B cell (primary cell): ENCODE results near the gene DVL2. TPM values are rescaled to one million over a fixed set of nuclear protein-coding genes. Genes with fewer than 3 reads are reported as not detected.

Experiments used
- ATAC-seq: fragments of 200-7000 bp; cut with Tn5 transposase; one replicate; pipeline ENCODE4 v1.10.0; 2021; ENCODE audit warnings: low read depth, mild to moderate bottlenecking, moderate number of reproducible peaks, moderate library complexity
- CTCF ChIA-PET: fragments of 350-600 bp; sonication (Branson Sonifier 250); formaldehyde crosslinking; loops from one replicate; lab custom pipeline; 2021; ENCODE audit warnings: antibody characterized with exemption, inconsistent platforms; lab: Charles Lee
- POLR2A ChIA-PET: fragments of 350-600 bp; sonication (Branson Sonifier 250); formaldehyde crosslinking; loops from one replicate; lab custom pipeline; 2021; ENCODE audit warnings: antibody characterized with exemption; lab: Charles Lee
- DNase-seq: peaks from one replicate; pipeline ENCODE4 v3.0.0; 2013
- H2AFZ ChIP-seq: 2 replicates; pipeline ENCODE4 v1.6.1; 2012; ENCODE audit warnings: mild to moderate bottlenecking, low read depth, low read length; ENCODE audit not compliant: insufficient read depth, poor library complexity, severe bottlenecking
- H3K27ac ChIP-seq, 2 donors: 1 replicate in 1 of 2; 2 replicates in 1 of 2; pipeline ENCODE4 v1.5.1; 2012 to 2013; ENCODE audit warnings: low read length in 2 of 2, mild to moderate bottlenecking in 2 of 2, moderate library complexity in 1 of 2
- H3K27me3 ChIP-seq, 4 experiments: fragments of 200-600 bp in 1 of 4; sonication (generic) in 1 of 4; replicated peaks in 1 of 4; 1 replicate in 2 of 4; 2 replicates in 2 of 4; pipeline versions ENCODE4 v1.6.1 to v1.7.0; 2013 to 2016; ENCODE audit warnings: low read length in 3 of 4, mild to moderate bottlenecking in 2 of 4, mixed read lengths in 1 of 4, moderate library complexity in 1 of 4; ENCODE audit not compliant: insufficient read depth in 4 of 4, control insufficient read depth in 3 of 4; ENCODE audit errors: control extremely low read depth in 1 of 4
- H3K36me3 ChIP-seq, 2 experiments: replicated peaks in 1 of 2; 1 replicate in 1 of 2; 2 replicates in 1 of 2; pipeline versions ENCODE4 v1.6.1 to v1.7.1; 2013; ENCODE audit warnings: low read length in 1 of 2; ENCODE audit not compliant: insufficient read depth in 2 of 2, control insufficient read depth in 1 of 2; ENCODE audit errors: control extremely low read depth in 1 of 2, extremely low read depth in 1 of 2
- H3K4me1 ChIP-seq, 2 donors: fragments of 200-600 bp in 1 of 2; sonication (generic) in 1 of 2; 1 replicate in 1 of 2; 2 replicates in 1 of 2; pipeline versions ENCODE4 v1.5.1 to v1.6.1; 2013 to 2017; ENCODE audit warnings: low read length in 2 of 2; ENCODE audit not compliant: control insufficient read depth in 2 of 2, insufficient read depth in 2 of 2
- H3K4me2 ChIP-seq: replicated peaks from 2 replicates; pipeline ENCODE3; 2012; ENCODE audit warnings: mild to moderate bottlenecking, low read depth, low read length; ENCODE audit not compliant: poor library complexity, severe bottlenecking
- H3K4me3 ChIP-seq, 5 experiments: fragments of 200-600 bp in 1 of 5; sonication (generic) in 1 of 5; 1 replicate in 3 of 5; 2 replicates in 2 of 5; pipeline versions ENCODE4 v1.5.1 to v1.7.0; 2011 to 2016; ENCODE audit warnings: low read length in 4 of 5, mild to moderate bottlenecking in 4 of 5, low read depth in 2 of 5, control low read depth in 1 of 5, moderate library complexity in 1 of 5; ENCODE audit not compliant: insufficient read depth in 1 of 5; ENCODE audit errors: control extremely low read depth in 1 of 5, extremely low read depth in 1 of 5
- H3K79me2 ChIP-seq: fragments of 200-600 bp; sonication (generic); one replicate; pipeline ENCODE4 v1.6.0; 2016; ENCODE audit warnings: low read length; ENCODE audit not compliant: control insufficient read depth, insufficient read depth
- H3K9ac ChIP-seq: fragments of 200-600 bp; sonication (generic); 2 replicates; pipeline ENCODE4 v1.6.1; 2017; ENCODE audit warnings: mild to moderate bottlenecking, low read length, moderate library complexity
- H3K9me3 ChIP-seq, 3 donors: one replicate each; pipeline versions ENCODE4 v1.6.1 to v1.7.1; 2013; ENCODE audit warnings: low read length in 2 of 3; ENCODE audit not compliant: control insufficient read depth in 2 of 3, insufficient read depth in 1 of 3; ENCODE audit errors: control extremely low read depth in 1 of 3
- H4K20me1 ChIP-seq: 2 replicates; pipeline ENCODE4 v1.6.0; 2012; ENCODE audit warnings: mild to moderate bottlenecking, low read length; ENCODE audit not compliant: insufficient read depth, control insufficient read depth, poor library complexity, severe bottlenecking
- H3K27ac Mint-ChIP-seq: one replicate; pipeline ENCODE4 v1.8.0; 2021; ENCODE audit warnings: mixed read lengths
- H3K27me3 Mint-ChIP-seq: one replicate; pipeline ENCODE4 v1.8.0; 2021; ENCODE audit warnings: mixed read lengths
- H3K4me1 Mint-ChIP-seq: one replicate; pipeline ENCODE4 v1.8.0; 2021; ENCODE audit warnings: mixed read lengths
- H3K4me3 Mint-ChIP-seq: one replicate; pipeline ENCODE4 v1.8.0; 2021; ENCODE audit warnings: mixed read lengths
- H3K9me3 Mint-ChIP-seq: one replicate; pipeline ENCODE4 v1.8.0; 2022; ENCODE audit warnings: mixed read lengths; ENCODE audit not compliant: insufficient read depth
- EZH2 ChIP-seq: IDR thresholded peaks from 2 replicates; pipeline ENCODE4 v1.6.1; 2012; ENCODE audit warnings: borderline replicate concordance, low read depth, mild to moderate bottlenecking, moderate library complexity, low read length; ENCODE audit not compliant: insufficient read depth, poor library complexity, severe bottlenecking
- WGBS: methylation state at CpG from one replicate; pipeline ENCODE4 v1.1.5; 2013; ENCODE audit warnings: missing lambda C conversion rate; ENCODE audit not compliant: insufficient coverage; 5-methylcytosine and 5-hydroxymethylcytosine counted together
- intact Hi-C: fragments of 100-400 bp; cut with micrococcal nuclease; formaldehyde crosslinking; loops from one replicate; pipeline ENCODE4 v1.10.0; 2022
- polyA plus RNA-seq: library from polyadenylated mRNA; depleted of rRNA; stranded (reverse); fragments of >200 nt; gene quantifications from 2 replicates; pipeline ENCODE4 v1.2.3, GENCODE V29; 2012
- total RNA-seq, 2 donors: library from RNA; stranded (reverse); fragments of 120-200 nt in 1 of 2; gene quantifications; 1 replicate in 1 of 2; 2 replicates in 1 of 2; pipeline versions ENCODE4 v1.2.3 to v1.2.4, GENCODE V29; 2013 to 2022
- TF ChIP-seq, protein P1 (sequence below): fragments of 200-600 bp; IDR thresholded peaks from one replicate; pipeline ENCODE4 v1.8.0; 2022; ENCODE audit warnings: antibody characterized with exemption, mild to moderate bottlenecking

The DVL2 gene
- total and polyA plus RNA-seq, 2 donors (not counting 1 experiment from before 2014, with no cell fraction given), result 22.5 to 104 TPM

- Histone ChIP-seq H4K20me1 (no peaks in the 10 kb centered on the region), H3K79me2 (no peaks in the 10 kb centered on the region), H3K36me3 (no peaks in the 10 kb centered on the region), H3K4me2 (no peak overlapping the region), H2AFZ (no peak overlapping the region), H3K27me3 (peaks cover 0 to 4% (median 0%) of the 10 kb centered on the region in 4 experiments), H3K9ac (no peak overlapping the region), H3K4me1 (peaks cover 15 to 27% of the 10 kb centered on the region in 2 donors), H3K9me3 (no peaks in the 10 kb centered on the region), H3K27ac (no peak overlapping the region), H3K4me3 (no peak overlapping the region)
- no peak for ATAC-seq
- ChIA-PET CTCF (no interaction called here), POLR2A (no interaction called here)
- Mint-ChIP-seq H3K27me3 (peaks cover 5% of the 10 kb centered on the region), H3K27ac (no peak overlapping the region), H3K9me3 (no peaks in the 10 kb centered on the region), H3K4me1 (peaks cover 31% of the 10 kb centered on the region), H3K4me3 (no peak overlapping the region)
- TF ChIP-seq EZH2, result no peak
- TF ChIP-seq, protein P1, sequence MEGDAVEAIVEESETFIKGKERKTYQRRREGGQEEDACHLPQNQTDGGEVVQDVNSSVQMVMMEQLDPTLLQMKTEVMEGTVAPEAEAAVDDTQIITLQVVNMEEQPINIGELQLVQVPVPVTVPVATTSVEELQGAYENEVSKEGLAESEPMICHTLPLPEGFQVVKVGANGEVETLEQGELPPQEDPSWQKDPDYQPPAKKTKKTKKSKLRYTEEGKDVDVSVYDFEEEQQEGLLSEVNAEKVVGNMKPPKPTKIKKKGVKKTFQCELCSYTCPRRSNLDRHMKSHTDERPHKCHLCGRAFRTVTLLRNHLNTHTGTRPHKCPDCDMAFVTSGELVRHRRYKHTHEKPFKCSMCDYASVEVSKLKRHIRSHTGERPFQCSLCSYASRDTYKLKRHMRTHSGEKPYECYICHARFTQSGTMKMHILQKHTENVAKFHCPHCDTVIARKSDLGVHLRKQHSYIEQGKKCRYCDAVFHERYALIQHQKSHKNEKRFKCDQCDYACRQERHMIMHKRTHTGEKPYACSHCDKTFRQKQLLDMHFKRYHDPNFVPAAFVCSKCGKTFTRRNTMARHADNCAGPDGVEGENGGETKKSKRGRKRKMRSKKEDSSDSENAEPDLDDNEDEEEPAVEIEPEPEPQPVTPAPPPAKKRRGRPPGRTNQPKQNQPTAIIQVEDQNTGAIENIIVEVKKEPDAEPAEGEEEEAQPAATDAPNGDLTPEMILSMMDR, result no peak
- DNase-seq, result no peak
- 57% methylated on average over 20 of the region's 37 CpGs for WGBS
- intact Hi-C loops, result no loop called here
Observed at GRCh38 chr17:7211491-7212273, 22.6 kb downstream of the DVL2 start.

DNA sequence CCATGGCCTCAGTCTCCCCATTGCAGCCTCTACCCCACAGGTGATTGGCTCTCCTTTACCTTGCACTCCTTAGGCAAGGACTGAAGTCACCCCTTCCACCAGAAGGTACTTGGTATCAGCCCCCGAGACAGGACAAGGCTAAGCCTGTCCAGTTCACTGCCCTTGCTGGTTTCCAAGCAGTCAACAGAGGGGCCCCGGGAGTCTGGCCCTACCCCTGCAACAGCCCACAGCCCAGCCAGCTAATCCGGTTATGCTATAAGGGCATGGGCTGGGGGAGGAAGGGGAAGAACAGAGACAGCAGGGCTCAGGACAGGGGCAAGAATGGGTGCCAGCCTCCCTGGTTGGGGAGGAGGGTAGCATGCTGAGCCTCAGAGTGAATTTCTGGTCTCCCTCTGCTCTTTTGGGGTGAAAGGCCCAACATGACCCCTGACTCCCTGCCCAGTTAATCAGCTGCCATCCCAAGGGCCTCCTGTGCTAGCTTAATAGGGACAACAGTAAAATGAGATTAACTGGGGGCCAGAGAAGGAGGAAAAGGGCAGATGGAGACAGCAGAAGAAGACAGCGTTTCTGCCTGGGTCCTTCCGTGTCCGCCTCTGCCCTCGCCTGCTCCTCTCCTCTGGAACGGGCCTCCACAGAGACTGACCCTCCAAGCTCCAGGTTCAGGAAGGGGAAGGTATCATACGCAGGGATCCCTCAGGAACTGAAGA, 25.4 kb downstream of the DVL2 start:
- ChIA-PET POLR2A (no interaction called here), CTCF (no interaction called here)
- H3K9me3 ChIP-seq, result no peaks in the 10 kb centered on the region
- ATAC-seq (no peak), DNase-seq (no peak)
- intact Hi-C loops, result no loop called here
- H3K27ac Mint-ChIP-seq, result peak overlapping the region; percentile 3
- H3K4me3 Mint-ChIP-seq, result no peak overlapping the region
- peaks cover 5% of the 10 kb centered on the region for H3K27me3 Mint-ChIP-seq
- H3K4me3 ChIP-seq, result no peak overlapping the region
- no peak overlapping the region for H3K9ac ChIP-seq
- WGBS, result 89% methylated on average over 7 of the region's 9 CpGs
- no peak overlapping the region for H3K4me2 ChIP-seq
- H3K4me1 ChIP-seq, result peaks cover 20 to 30% of the 10 kb centered on the region in 2 donors
- no peaks in the 10 kb centered on the region for H3K36me3 ChIP-seq
- H2AFZ ChIP-seq, result no peak overlapping the region
- H3K27ac ChIP-seq, result no peak overlapping the region
- H4K20me1 ChIP-seq, result no peaks in the 10 kb centered on the region
- TF ChIP-seq, protein P1, result no peak
- TF ChIP-seq EZH2, result no peak
- peaks cover 0 to 4% (median 0%) of the 10 kb centered on the region in 4 experiments for H3K27me3 ChIP-seq
- peaks cover 31% of the 10 kb centered on the region for H3K4me1 Mint-ChIP-seq
- H3K9me3 Mint-ChIP-seq, result no peaks in the 10 kb centered on the region
- H3K79me2 ChIP-seq, result no peaks in the 10 kb centered on the region
